Tibial artery (tissue), 4 donors: Measurements from ENCODE around the gene ALPK3.

Source experiments
- DNase-seq, 2 donors: peaks; one replicate each; pipeline ENCODE4 v3.0.0-alpha.2; 2019
- H3K27ac ChIP-seq, 2 donors: fragments of 200-600 bp; sonication (generic) in 1 of 2; 1 replicate in 1 of 2; 2 replicates in 1 of 2; pipeline ENCODE4 v1.5.1; 2018 to 2019; ENCODE audit warnings: mild to moderate bottlenecking in 1 of 2
- H3K27me3 ChIP-seq, 2 donors: fragments of 200-600 bp; sonication (generic) in 1 of 2; one replicate each; pipeline versions ENCODE4 v1.5.1 to v1.6.0; 2016 to 2019
- H3K36me3 ChIP-seq, 3 donors: fragments of 200-600 bp; sonication (generic) in 2 of 3; one replicate each; pipeline ENCODE4 v1.5.1; 2016 to 2019; ENCODE audit warnings: mild to moderate bottlenecking in 2 of 3
- H3K4me1 ChIP-seq, 4 donors: fragments of 200-600 bp; sonication (generic) in 2 of 4; 1 replicate in 3 of 4; 2 replicates in 1 of 4; pipeline ENCODE4 v1.5.1; 2016 to 2019
- H3K4me3 ChIP-seq, 2 donors: fragments of 200-600 bp; sonication (generic) in 1 of 2; 1 replicate in 1 of 2; 2 replicates in 1 of 2; pipeline ENCODE4 v1.5.1; 2018 to 2019; ENCODE audit warnings: mild to moderate bottlenecking in 2 of 2
- H3K9me3 ChIP-seq, 3 donors: fragments of 200-600 bp; sonication (generic) in 1 of 3; one replicate each; pipeline ENCODE4 v1.5.1; 2016 to 2019
- CTCF ChIP-seq, 2 experiments: fragments of 200-600 bp in 1 of 2; fragments of 450-650 bp in 1 of 2; IDR thresholded peaks; one replicate each; pipeline ENCODE4 v1.5.1; 2017 to 2019; ENCODE audit warnings: antibody characterized with exemption in 2 of 2, mild to moderate bottlenecking in 1 of 2, moderate library complexity in 1 of 2
- intact Hi-C: fragments of 100-400 bp; cut with DNase I; formaldehyde crosslinking; loops from one replicate; pipeline ENCODE4 v1.15.0; 2023; ENCODE audit warnings: low total_unique reads

ALPK3 gene

GRCh38 chr15:84889991-84890669 is 73.0 kb downstream of the ALPK3 start:
- H3K9me3 ChIP-seq, result no peaks in the 10 kb centered on the region
- no peak for DNase-seq
- intact Hi-C loops, result no loop called here
- H3K27ac ChIP-seq, result no peak overlapping the region
- H3K4me1 ChIP-seq, result no peaks in the 10 kb centered on the region
- H3K4me3 ChIP-seq, result no peak overlapping the region
- H3K36me3 ChIP-seq, result no peaks in the 10 kb centered on the region
- peaks cover 0 to 7% of the 10 kb centered on the region in 2 donors for H3K27me3 ChIP-seq
- TF ChIP-seq CTCF (IDR thresholded peaks at IDR 0.05), result no peak

- intact Hi-C loops, result no loop called here
Observed at GRCh38 chr15:84890670-84891162, 73.6 kb downstream of the ALPK3 start.

GRCh38 chr15:84891339-84891738 is 74.2 kb downstream of the ALPK3 start:
- no peak for TF ChIP-seq CTCF (IDR thresholded peaks at IDR 0.05)
- intact Hi-C loops, result no loop called here
- no peak overlapping the region for H3K4me3 ChIP-seq

More at GRCh38 chr15:84890670-84891162, 73.6 kb downstream of the ALPK3 start:
- TF ChIP-seq CTCF (IDR thresholded peaks at IDR 0.05), result no peak
- peaks cover 0 to 7% of the 10 kb centered on the region in 2 donors for H3K27me3 ChIP-seq
- no peak overlapping the region for H3K27ac ChIP-seq
- no peaks in the 10 kb centered on the region for H3K36me3 ChIP-seq
- no peaks in the 10 kb centered on the region for H3K9me3 ChIP-seq
- DNase-seq, result no peak
- no peaks in the 10 kb centered on the region for H3K4me1 ChIP-seq
- no peak overlapping the region for H3K4me3 ChIP-seq

GRCh38 chr15:84892786-84893307 is 75.7 kb downstream of the ALPK3 start:
- H3K4me1 ChIP-seq, result no peaks in the 10 kb centered on the region
- no peak for DNase-seq
- H3K9me3 ChIP-seq, result no peaks in the 10 kb centered on the region
- intact Hi-C loops, result no loop called here
- H3K27me3 ChIP-seq, result peaks cover 0 to 7% of the 10 kb centered on the region in 2 donors
- no peak overlapping the region for H3K27ac ChIP-seq
- no peak overlapping the region for H3K4me3 ChIP-seq
- TF ChIP-seq CTCF (IDR thresholded peaks at IDR 0.05), result no peak
- no peaks in the 10 kb centered on the region for H3K36me3 ChIP-seq

More at GRCh38 chr15:84891339-84891738, 74.2 kb downstream of the ALPK3 start:
- Histone ChIP-seq H3K4me1 (no peaks in the 10 kb centered on the region), H3K9me3 (no peaks in the 10 kb centered on the region), H3K27me3 (peaks cover 0 to 7% of the 10 kb centered on the region in 2 donors), H3K27ac (no peak overlapping the region), H3K36me3 (no peaks in the 10 kb centered on the region)
- DNase-seq, result no peak

GRCh38 chr15:84893607-84894006 is 76.5 kb downstream of the ALPK3 start:
- Histone ChIP-seq H3K27ac (no peak overlapping the region), H3K36me3 (no peaks in the 10 kb centered on the region), H3K4me3 (no peak overlapping the region), H3K9me3 (no peaks in the 10 kb centered on the region), H3K4me1 (no peaks in the 10 kb centered on the region), H3K27me3 (peaks cover 0 to 4% of the 10 kb centered on the region in 2 donors)
- intact Hi-C loops, result no loop called here
- no peak for DNase-seq
- no peak for TF ChIP-seq CTCF (IDR thresholded peaks at IDR 0.05)
